Effector CD4-positive, alpha-beta T cell (primary cell): Measurements from ENCODE around the gene NXPE1.

Source experiments
- DNase-seq: peaks from one replicate; pipeline ENCODE4 v3.0.0-alpha.2; 2020

Gene NXPE1

GRCh38 chr11:114562166-114562916 lies 2.7 kb upstream of the NXPE1 start:
- no peak for DNase-seq

GRCh38 chr11:114556135-114556534 lies 3.5 kb downstream of the NXPE1 start:
- no peak for DNase-seq

- DNase-seq, result no peak
Observed at GRCh38 chr11:114553642-114554041, 6.0 kb downstream of the NXPE1 start.

- no peak for DNase-seq
Observed at GRCh38 chr11:114551060-114551459, 8.6 kb downstream of the NXPE1 start.

GRCh38 chr11:114525682-114526081 lies 34.0 kb downstream of the NXPE1 start:
- DNase-seq, result no peak

GRCh38 chr11:114524122-114524521 lies 35.6 kb downstream of the NXPE1 start:
- no peak for DNase-seq

- DNase-seq, result no peak
Observed at GRCh38 chr11:114522818-114523217, 36.9 kb downstream of the NXPE1 start.

- no peak for DNase-seq
Observed at GRCh38 chr11:114511538-114511937, 48.1 kb downstream of the NXPE1 start.

GRCh38 chr11:114511079-114511478 lies 48.6 kb downstream of the NXPE1 start:
- no peak for DNase-seq

- no peak for DNase-seq
Observed at GRCh38 chr11:114501901-114502300, 57.8 kb downstream of the NXPE1 start.

GRCh38 chr11:114499756-114500155 lies 59.9 kb downstream of the NXPE1 start:
- DNase-seq, result no peak

GRCh38 chr11:114496915-114497314 lies 62.8 kb downstream of the NXPE1 start:
- DNase-seq, result no peak

- no peak for DNase-seq
Observed at GRCh38 chr11:114483929-114484328, 75.8 kb downstream of the NXPE1 start.

- DNase-seq, result no peak
Observed at GRCh38 chr11:114482114-114482513, 77.6 kb downstream of the NXPE1 start.

GRCh38 chr11:114479331-114479730 lies 80.3 kb downstream of the NXPE1 start:
- no peak for DNase-seq

GRCh38 chr11:114478768-114479167 lies 80.9 kb downstream of the NXPE1 start:
- no peak for DNase-seq

- DNase-seq, result no peak
Observed at GRCh38 chr11:114478001-114478410, 81.7 kb downstream of the NXPE1 start.

- no peak for DNase-seq
Observed at GRCh38 chr11:114472661-114473060, 87.0 kb downstream of the NXPE1 start.
